Nephron (organoid): ENCODE measurements around the gene ARL5B.

ENCODE experiments used
- H3K27ac Mint-ChIP-seq, 3 experiments: 2 replicates each; pipeline ENCODE4 v1.8.0; 2020; ENCODE audit warnings: mixed read lengths in 3 of 3, mild to moderate bottlenecking in 2 of 3, moderate library complexity in 1 of 3
- H3K27me3 Mint-ChIP-seq: 2 replicates; pipeline ENCODE4 v1.8.0; 2021; ENCODE audit warnings: low read depth, mild to moderate bottlenecking, moderate library complexity, mixed read lengths
- H3K36me3 Mint-ChIP-seq: 2 replicates; pipeline ENCODE4 v1.8.0; 2020; ENCODE audit warnings: low read depth, mixed read lengths
- H3K4me1 Mint-ChIP-seq: 2 replicates; pipeline ENCODE4 v1.8.0; 2020; ENCODE audit warnings: mixed read lengths
- H3K4me3 Mint-ChIP-seq, 3 experiments: 2 replicates each; pipeline ENCODE4 v1.8.0; 2020; ENCODE audit warnings: mild to moderate bottlenecking in 3 of 3, mixed read lengths in 3 of 3, moderate library complexity in 2 of 3
- H3K9me3 Mint-ChIP-seq: 2 replicates; pipeline ENCODE4 v1.8.0; 2020; ENCODE audit warnings: mixed read lengths
- CTCF ChIP-seq, 3 experiments: fragments of 200-600 bp; sonication (generic); IDR thresholded peaks; one replicate each; pipeline ENCODE4 v1.5.0; 2021; ENCODE audit warnings: antibody characterized with exemption in 3 of 3; ENCODE audit not compliant: unreplicated experiment in 3 of 3

The ARL5B gene

GRCh38 chr10:18653112-18653511 lies 6.1 kb upstream of the ARL5B start:
- Mint-ChIP-seq H3K27me3 (no peaks in the 10 kb centered on the region), H3K4me3 (peak overlapping the region; percentile 94 to 100 (median 96)), H3K27ac (peak overlapping the region in 1 of 3 experiments; percentile 33), H3K36me3 (no peaks in the 10 kb centered on the region), H3K4me1 (peaks cover 32% of the 10 kb centered on the region), H3K9me3 (no peaks in the 10 kb centered on the region)
- TF ChIP-seq CTCF (IDR thresholded peaks at IDR 0.05; ENCODE audit: unreplicated experiment in 3 of 3) = no peak

GRCh38 chr10:18656724-18657123 lies 2.5 kb upstream of the ARL5B start:
- peaks cover 7% of the 10 kb centered on the region for H3K36me3 Mint-ChIP-seq
- H3K9me3 Mint-ChIP-seq = no peaks in the 10 kb centered on the region
- no peak for TF ChIP-seq CTCF (IDR thresholded peaks at IDR 0.05; ENCODE audit: unreplicated experiment in 3 of 3)
- no peak overlapping the region for H3K27ac Mint-ChIP-seq
- peak overlapping the region in 2 of 3 experiments; percentile 16 to 34 for H3K4me3 Mint-ChIP-seq
- peaks cover 24% of the 10 kb centered on the region for H3K4me1 Mint-ChIP-seq
- H3K27me3 Mint-ChIP-seq = no peaks in the 10 kb centered on the region

GRCh38 chr10:18658271-18659124 lies 733 bp upstream of the ARL5B start:
- Mint-ChIP-seq H3K27me3 (no peaks in the 10 kb centered on the region), H3K27ac (peak overlapping the region; percentile 96 to 99 (median 99)), H3K4me3 (peak overlapping the region; percentile 99 to 100 (median 99)), H3K36me3 (peaks cover 14% of the 10 kb centered on the region), H3K9me3 (no peaks in the 10 kb centered on the region), H3K4me1 (peaks cover 25% of the 10 kb centered on the region)
- TF ChIP-seq CTCF (IDR thresholded peaks at IDR 0.05; ENCODE audit: unreplicated experiment in 3 of 3) = no peak

GRCh38 chr10:18659819-18660535 lies 746 bp downstream of the ARL5B start:
- no peak for TF ChIP-seq CTCF (IDR thresholded peaks at IDR 0.05; ENCODE audit: unreplicated experiment in 3 of 3)
- Mint-ChIP-seq H3K27me3 (no peaks in the 10 kb centered on the region), H3K27ac (peak overlapping the region; percentile 96 to 99 (median 99)), H3K36me3 (peaks cover 19% of the 10 kb centered on the region), H3K4me1 (peaks cover 25% of the 10 kb centered on the region), H3K4me3 (peak overlapping the region; percentile 99 to 100 (median 99)), H3K9me3 (no peaks in the 10 kb centered on the region)

- peak overlapping the region; percentile 80 to 87 (median 81) for H3K4me3 Mint-ChIP-seq
- H3K27me3 Mint-ChIP-seq = no peaks in the 10 kb centered on the region
- no peaks in the 10 kb centered on the region for H3K9me3 Mint-ChIP-seq
- peak overlapping the region; percentile 18 to 96 (median 86) for H3K27ac Mint-ChIP-seq
- no peak for TF ChIP-seq CTCF (IDR thresholded peaks at IDR 0.05; ENCODE audit: unreplicated experiment in 3 of 3)
- peaks cover 23% of the 10 kb centered on the region for H3K36me3 Mint-ChIP-seq
- H3K4me1 Mint-ChIP-seq = peaks cover 32% of the 10 kb centered on the region
Observed at GRCh38 chr10:18660816-18661431, 1.7 kb downstream of the ARL5B start.
